GM19193 (cell line): Measurements from ENCODE around the gene GNG5.

Experiments
- POLR2A ChIP-seq: IDR thresholded peaks from 4 replicates; pipeline ENCODE4 v1.6.1; 2011; ENCODE audit not compliant: insufficient read depth, insufficient read length; ENCODE audit errors: extremely low read depth

GNG5 gene

DNA sequence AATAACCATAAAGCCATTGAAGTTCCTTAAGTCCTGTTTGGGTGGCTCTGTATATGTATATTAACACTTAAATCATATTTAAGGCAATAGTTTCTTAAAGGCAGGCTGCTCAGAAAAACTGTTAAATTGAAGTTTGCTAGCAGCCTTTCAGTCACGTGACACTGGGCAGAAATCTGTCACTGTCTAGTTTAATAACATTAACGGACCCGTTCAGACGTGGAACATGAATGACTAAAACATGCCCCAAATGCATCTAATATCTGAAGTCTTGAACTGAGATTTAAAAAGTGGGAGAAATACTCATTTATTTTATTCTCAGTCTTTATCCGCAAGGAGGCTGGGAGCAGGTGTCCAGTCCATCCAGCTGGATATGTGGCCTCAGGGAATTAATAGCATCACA, 3.5 kb downstream of the GNG5 start:
- TF ChIP-seq POLR2A = no peak

DNA sequence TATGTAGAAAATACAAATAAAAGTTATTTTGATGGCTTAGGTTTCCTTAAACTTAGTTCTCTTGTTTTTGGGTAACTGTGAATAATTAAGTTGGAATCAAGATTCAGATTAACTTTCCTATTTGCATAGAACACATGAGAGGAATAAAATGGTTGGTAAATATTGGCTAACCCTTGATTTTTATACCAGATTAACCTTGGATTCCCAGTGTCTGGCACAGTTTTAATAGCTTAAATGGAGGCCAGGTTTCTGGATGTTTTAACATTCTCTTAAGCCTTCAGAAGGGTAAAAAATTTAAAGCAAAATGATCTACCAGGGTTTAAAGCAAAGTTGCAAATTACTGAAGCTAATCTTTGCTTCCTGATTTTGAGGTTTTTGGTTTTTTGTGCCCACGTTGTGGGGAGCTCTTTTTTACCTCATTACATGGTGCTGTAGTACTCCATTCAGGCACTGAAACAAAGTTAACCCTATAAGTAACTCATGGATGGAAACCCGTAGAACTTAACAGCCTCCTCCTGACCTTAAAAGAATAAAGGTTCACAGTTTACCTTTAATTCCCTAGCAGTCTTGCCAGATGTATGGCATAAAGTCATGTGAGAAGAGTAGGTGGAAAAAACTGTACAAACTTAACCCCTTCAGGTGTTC, 8.6 kb downstream of the GNG5 start:
- no peak for TF ChIP-seq POLR2A

DNA sequence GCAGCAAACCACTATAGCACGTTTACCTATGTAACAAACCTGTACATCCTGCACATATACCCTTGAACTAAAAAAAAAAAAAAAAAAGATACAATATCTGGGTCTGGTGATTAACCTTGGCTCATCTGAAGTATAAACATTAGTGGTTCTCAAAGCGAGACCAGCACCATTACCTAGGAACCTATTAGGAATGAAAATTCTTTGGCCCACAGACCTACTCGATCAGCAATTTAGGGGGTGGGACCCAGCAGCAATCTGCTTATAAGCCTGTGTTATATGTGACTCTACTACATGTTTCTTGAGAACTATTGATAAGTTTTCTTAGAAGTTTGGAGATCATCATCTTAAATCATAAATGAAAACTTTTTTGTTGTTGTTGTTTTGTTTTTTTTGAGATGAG, 9.9 kb downstream of the GNG5 start:
- TF ChIP-seq POLR2A = no peak

DNA sequence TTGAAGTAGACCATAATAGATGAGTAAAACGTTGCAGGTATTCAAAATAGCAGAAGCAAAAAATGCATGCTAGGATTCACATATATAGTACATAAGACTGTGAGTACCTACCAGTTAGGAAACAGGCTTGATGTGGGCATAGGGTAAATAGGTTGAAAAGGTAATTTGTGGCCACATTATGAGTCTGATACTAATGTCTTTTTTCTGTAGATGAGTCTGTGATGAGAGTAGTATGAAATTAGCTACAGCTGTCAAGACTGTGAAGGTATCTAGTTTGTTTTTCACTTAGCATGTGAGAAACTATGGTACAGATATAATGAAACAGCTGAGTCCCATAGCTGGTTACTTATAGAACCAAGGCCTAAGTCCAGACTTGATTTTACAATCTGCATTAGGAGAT, 12.6 kb downstream of the GNG5 start:
- TF ChIP-seq POLR2A = no peak

DNA sequence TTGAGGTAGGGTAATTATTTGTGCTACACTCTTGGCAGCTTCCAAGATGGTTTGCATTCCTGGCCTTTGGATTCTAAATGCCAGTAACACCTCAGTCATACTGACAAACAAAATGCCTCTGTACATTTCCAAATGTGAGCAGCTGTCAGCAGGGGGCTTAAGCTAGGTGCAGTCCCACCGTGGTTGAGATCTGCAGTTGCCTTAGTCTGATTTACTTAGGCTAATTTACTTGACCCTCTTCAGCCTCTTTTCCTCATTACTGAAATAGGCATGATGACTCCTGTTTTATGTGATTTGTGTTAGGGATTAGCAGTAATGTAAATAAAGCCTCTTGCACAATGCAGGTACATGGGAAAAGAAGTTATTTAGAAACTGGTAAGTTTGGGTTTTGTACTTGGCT, 13.7 kb downstream of the GNG5 start:
- TF ChIP-seq POLR2A = no peak

DNA sequence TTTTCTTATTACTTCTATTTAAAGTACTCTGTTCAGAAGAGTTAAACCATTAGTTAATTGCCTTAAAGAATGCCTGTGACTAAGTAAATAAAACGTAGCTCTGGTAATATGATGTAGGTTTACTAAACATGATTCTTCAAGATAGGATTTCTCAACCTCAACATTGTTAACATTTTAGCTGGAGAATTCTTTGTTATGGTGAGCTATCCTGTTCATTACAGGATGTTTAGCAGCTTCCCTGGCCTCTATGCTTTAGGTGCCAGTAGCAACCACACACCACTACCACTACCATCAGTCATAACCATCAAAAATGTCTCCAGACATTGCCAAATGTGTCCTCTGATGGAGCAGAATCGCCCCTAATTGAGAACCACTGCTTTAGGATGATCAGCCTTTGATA, 16.6 kb downstream of the GNG5 start:
- no peak for TF ChIP-seq POLR2A

DNA sequence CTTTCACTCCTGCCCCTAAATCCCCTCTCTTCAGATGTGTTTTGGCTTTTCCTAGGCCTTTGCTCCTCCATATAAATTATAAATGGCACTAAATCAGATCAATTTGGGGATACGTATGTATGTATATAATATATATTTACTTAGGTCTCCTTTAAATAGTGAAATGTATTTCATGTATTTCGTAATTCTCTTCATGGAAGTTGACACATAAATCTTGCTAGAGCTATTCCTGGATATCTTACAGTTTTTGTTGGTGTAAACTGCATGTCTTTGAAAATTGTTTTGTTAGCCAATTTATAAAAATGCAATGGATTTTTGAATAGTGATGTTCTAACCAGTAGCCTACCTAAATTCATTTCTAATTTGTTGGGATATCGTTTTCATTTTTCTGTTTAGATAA, 18.3 kb downstream of the GNG5 start:
- TF ChIP-seq POLR2A = no peak

DNA sequence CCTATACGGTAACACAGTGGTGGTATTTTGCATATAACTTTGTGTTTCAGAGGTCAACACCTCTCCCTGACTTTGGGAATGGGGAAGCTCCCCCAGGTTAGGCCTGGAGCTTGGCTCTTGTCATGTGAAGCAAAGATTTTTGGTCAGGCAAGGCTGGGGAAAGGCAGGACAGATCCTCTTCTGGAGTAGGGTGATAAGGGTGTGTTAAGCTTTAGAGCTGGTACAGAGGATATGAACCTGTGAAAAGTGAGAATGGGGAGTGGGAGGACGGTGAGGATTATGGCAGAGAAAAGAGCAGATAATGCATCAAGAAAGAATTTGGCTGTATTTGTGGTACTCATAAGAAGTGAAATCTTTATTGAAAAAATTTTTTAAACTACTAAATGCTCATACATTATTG, 25.1 kb downstream of the GNG5 start:
- TF ChIP-seq POLR2A = no peak

DNA sequence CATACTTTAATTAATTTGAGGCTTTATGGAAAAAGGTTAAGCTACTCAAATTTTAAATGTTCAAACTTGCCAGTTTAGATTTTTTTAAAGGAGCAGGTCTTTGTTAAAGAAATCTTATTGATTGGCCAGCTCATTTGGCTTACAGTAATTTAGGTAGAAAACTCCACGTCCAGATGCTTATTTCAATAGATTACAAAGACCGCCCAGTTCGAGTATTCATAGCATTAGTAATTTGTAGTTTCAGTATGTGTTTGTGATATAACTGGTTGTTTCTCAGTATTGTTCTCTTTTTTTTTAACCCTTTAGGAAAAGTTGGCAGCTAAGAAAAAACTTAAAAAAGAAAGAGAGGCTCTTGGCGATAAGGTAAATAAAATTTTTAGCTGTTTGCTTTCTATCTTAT, 25.7 kb downstream of the GNG5 start:
- no peak for TF ChIP-seq POLR2A

DNA sequence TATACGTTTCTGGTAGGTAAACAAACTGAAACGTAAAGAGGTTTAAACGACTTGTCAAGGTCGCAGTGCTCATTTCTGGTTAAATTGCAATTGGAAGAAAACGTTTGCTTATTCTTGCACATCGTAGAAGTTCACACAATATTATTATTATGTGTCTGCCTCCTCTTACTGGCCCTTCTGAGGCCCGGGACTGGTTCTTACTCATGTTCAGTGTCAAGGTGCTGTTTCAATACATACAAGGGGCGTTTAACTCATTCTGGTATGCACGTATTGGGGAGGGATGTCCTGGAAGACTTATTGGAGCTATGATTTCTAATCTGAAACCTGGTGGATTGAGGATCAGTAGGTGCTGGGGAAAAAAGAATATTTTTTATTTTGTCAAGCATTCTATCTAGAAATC, 26.4 kb downstream of the GNG5 start:
- no peak for TF ChIP-seq POLR2A

DNA sequence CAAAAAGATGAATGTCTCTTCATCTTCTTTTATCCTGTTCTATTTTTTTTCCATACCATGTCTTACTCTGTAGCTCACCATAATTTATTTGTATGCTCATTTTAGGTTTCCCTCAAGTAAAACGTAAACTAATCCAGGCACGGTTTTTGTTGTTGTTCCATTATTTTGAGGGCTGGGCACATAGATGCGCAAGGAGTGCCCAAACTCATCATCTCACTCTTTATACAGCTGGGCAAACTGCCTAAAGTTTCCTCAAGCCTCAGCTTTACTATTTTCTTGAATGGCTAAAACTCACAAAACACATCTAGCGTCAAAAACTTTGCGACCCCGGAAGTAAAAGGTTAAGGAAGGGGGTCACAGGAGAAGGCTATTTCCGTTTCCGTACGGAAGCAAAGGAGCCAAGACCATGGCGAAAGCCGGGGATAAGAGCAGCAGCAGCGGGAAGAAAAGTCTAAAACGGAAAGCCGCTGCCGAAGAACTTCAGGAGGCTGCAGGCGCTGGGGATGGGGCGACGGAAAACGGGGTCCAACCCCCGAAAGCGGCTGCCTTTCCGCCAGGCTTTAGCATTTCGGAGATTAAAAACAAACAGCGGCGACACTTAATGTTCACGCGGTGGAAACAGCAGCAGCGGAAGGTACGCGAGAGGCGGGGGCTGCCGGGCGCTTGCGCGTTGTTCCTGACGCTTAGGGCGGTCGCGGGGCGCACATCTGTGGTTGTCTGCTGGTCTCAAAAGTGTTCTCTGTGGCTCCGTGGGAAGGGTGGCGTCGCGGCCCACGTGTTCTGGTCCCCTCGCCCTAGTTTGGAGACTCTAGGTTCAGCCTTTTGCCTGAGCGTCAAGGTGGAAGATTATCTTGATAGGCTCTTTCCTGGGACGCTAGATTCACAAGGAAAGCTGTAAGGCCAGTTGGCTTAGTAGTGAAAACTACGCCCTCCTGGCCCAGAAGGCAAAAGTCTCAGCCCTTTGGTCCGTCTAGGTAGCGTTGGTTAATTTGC, 27.2 kb downstream of the GNG5 start, which contains the start of gene RPF1:
TSS of gene RPF1 (plus strand) at position 391 of the 993 bp plus-strand sequence. CDS start at position 407, 16 bp downstream.
- TF ChIP-seq POLR2A = peak; percentile 86

DNA sequence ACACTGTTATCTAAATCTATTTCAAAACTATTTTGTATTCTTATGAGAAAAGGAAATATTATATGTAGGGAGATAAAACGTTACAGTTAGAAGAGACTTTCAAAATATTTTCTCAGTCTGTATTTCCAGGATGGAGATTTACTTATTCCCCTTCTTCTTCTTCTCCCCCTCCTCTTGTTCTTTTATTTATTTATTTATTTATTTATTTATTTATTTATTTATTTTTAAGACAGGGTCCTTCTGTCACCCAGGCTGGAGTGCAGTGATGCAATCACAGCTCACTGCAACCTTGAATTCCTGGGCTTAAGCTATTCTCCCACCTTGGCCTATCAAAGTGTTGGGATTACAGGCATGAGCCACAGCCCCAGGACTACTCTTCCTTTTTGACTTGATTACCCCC, 30.2 kb downstream of the GNG5 start:
- no peak for TF ChIP-seq POLR2A

DNA sequence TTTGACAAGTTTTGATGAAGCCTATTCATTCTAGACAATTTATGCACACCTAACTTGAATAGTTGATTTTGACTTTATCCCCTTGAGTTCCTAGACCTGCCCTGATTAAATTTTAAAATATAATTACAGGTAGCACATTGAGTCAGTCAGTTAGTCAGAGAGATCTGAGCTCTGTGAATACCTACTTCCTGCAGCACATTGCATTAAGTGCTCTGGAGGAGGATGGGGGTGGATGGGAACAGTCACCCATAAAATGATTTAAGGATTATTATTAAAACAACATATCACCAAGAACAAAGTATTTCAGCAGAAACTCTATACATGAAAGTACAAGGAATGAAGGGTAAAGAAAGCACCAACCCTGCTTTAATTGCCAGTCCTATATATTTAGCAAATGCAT, 39.1 kb downstream of the GNG5 start:
- TF ChIP-seq POLR2A = no peak

DNA sequence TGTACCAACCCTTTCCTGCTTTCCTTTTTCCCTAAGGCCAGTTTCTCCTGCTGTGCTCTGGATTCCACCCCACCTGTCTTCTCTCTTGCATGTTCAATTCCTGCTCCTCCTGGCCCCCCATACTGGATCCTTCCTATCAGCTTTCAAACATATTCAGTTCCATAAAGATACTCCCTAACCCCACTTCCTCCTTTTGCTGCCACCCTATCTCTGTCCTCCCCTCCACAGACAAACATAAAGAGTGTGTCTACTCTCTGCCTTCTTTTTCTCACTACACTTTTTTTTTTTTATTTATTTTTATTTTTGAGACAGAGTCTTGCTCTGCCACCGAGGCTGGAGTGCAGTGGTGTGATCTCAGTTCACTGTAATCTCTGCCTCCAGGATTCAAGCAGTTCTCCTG, 44.3 kb downstream of the GNG5 start:
- TF ChIP-seq POLR2A = no peak

DNA sequence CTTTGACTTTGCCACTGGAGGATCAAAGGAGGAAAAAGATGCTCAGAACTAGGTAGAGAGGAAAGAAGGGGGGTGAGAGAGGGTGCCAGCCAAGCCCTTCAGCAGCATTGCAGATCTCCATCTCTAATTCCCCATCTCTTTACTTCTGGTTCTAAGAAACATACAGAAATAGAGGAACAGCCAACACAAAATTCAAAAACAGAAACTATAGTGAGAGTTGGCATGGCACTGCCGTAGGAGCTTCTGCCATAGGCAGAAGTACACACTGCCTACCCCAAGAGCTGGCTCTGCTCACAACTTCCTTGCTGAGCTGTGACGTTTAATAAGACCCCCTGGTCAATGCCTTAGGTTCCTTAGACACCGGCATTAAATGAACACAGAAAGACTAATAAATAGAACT, 53.9 kb downstream of the GNG5 start:
- no peak for TF ChIP-seq POLR2A

DNA sequence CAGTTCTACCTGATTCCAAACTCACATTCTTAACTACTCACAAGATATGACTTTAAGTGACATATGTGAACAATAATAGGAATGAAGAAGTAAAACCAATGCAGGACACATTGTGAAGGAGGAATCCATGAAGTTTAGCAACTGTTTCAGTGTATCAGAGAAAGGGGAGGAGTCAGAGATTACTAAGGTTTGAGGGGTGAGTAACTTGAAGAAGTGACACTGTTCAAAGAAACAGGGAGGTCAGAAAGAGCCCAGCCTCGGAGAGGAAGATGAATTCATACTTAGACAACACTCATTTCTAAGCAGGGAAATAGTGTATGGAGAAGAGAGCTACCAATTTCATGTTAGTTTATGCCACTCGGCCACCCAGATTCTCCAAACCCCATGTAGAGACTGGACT, 55.5 kb downstream of the GNG5 start:
- TF ChIP-seq POLR2A = no peak
